Neural cell (in vitro differentiated cells): ENCODE data around the gene PSMB7.

Experiments
- CTCF ChIP-seq: fragments of 450-650 bp; IDR thresholded peaks from 2 replicates; pipeline ENCODE4 v1.5.1; 2014; ENCODE audit warnings: antibody characterized with exemption, mild to moderate bottlenecking, moderate library complexity; ENCODE audit not compliant: poor library complexity, severe bottlenecking
- EP300 ChIP-seq: fragments of 450-650 bp; conservative IDR thresholded peaks from 2 replicates; pipeline ENCODE4 v1.6.1; 2014; ENCODE audit warnings: antibody characterized with exemption, mild to moderate bottlenecking, moderate library complexity; ENCODE audit not compliant: poor library complexity, severe bottlenecking

- TF ChIP-seq CTCF (no peak), EP300 (no peak)
These were observed 38.9 kb downstream of the PSMB7 start for GRCh38 chr9:124376329-124376728.
